DND-41 (cell line): ENCODE measurements around the gene MBP.

Source experiments
- CTCF ChIP-seq: IDR thresholded peaks from 2 replicates; pipeline ENCODE4 v1.5.1; 2012; ENCODE audit warnings: borderline replicate concordance, low read length, moderate library complexity, mild to moderate bottlenecking; ENCODE audit not compliant: poor library complexity, severe bottlenecking; ENCODE audit errors: extremely low read depth
- EZH2 ChIP-seq: IDR thresholded peaks from 3 replicates; pipeline ENCODE4 v1.6.1; 2012; ENCODE audit warnings: borderline replicate concordance, low read depth, mild to moderate bottlenecking, moderate library complexity, low read length, inconsistent platforms; ENCODE audit not compliant: severe bottlenecking

GRCh38 chr18:77110936-77111335 is 21.6 kb downstream of the MBP start:
- TF ChIP-seq CTCF (no peak), EZH2 (no peak)
